Right cardiac atrium (tissue), 5 donors: ENCODE results near the gene BAX. TPM values are rescaled to one million over a fixed set of nuclear protein-coding genes. Genes with fewer than 3 reads are reported as not detected.
"Not testable (repeated sequence)": the region's sequence is repeated elsewhere in the genome, so short reads cannot be mapped to it uniquely, and the experiment has no call there.

Source experiments
- ATAC-seq, 2 donors: fragments of 200-7000 bp; cut with Tn5 transposase; one replicate each; pipeline versions ENCODE4 v1.8.0 to v1.9.1; 2020; ENCODE audit warnings: moderate library complexity in 2 of 2, mild to moderate bottlenecking in 1 of 2
- DNase-seq, 3 donors: peaks; one replicate each; pipeline ENCODE4 v3.0.0-alpha.2; 2020
- H3K27ac ChIP-seq: one replicate; pipeline ENCODE4 v1.5.1; 2013; ENCODE audit warnings: mild to moderate bottlenecking, low read length, control low read depth, moderate library complexity
- H3K27me3 ChIP-seq: one replicate; pipeline ENCODE4 v1.6.1; 2013; ENCODE audit not compliant: control insufficient read depth, insufficient read depth
- H3K4me1 ChIP-seq: one replicate; pipeline ENCODE4 v1.6.1; 2013; ENCODE audit warnings: low read length; ENCODE audit not compliant: control insufficient read depth, insufficient read depth
- H3K4me3 ChIP-seq: one replicate; pipeline ENCODE4 v1.5.1; 2013; ENCODE audit warnings: low read length, control low read depth
- H3K9me3 ChIP-seq: one replicate; pipeline ENCODE4 v1.6.1; 2013; ENCODE audit warnings: low read length; ENCODE audit not compliant: control insufficient read depth
- WGBS: extraction: QIAGEN DNeasy Blood & Tissue Kit; methylation state at CpG from one replicate; pipeline ENCODE4 v1.1.7; 2013; 5-methylcytosine and 5-hydroxymethylcytosine counted together
- intact Hi-C, 4 donors: fragments of 100-400 bp; cut with DNase I; formaldehyde crosslinking; loops; one replicate each; pipeline versions ENCODE4 v1.11.0 to v1.14.0; 2022 to 2023
- polyA plus RNA-seq: library from polyadenylated mRNA; stranded (reverse); fragments of 200-250 nt; gene quantifications from one replicate; pipeline ENCODE4 v1.2.3, GENCODE V29; 2013
- total RNA-seq, 4 donors: library from RNA; stranded (reverse); fragmentation: NEBNext Ultra II Directional; extraction: Animal tissue kit (Norgen Biotek cat#: 25700); gene quantifications; one replicate each; pipeline ENCODE4 v1.2.1, GENCODE V29; 2021
- donor health status: healthy with polysubstance abuse.
- donor health status: DM: no; HTN: yes; CAD: no.
- donor health status: DM: no; HTN: no; CAD: no.
- donor health status: DM: no; HTN: yes; CAD: no; lungs with severe emphysema.
- donor health status: DM: yes; HTN: yes; CAD: no.

The BAX gene
- total and polyA plus RNA-seq, 5 donors, result 23.8 to 34.6 (median 26.6) TPM

- no peak overlapping the region for H3K4me3 ChIP-seq
- intact Hi-C loops, result no loop called here
- DNase-seq (peak in 1 of 3 donors; percentile 46), ATAC-seq (no peak)
- H3K27me3 ChIP-seq, result no peaks in the 10 kb centered on the region
- no peaks in the 10 kb centered on the region for H3K4me1 ChIP-seq
- no peaks in the 10 kb centered on the region for H3K9me3 ChIP-seq
- WGBS, result 83% methylated on average over 18 of the region's 18 CpGs
- no peak overlapping the region for H3K27ac ChIP-seq
Observed at GRCh38 chr19:48918801-48919247, 35.9 kb upstream of the BAX start.

GRCh38 chr19:48919271-48919670, 35.4 kb upstream of the BAX start:
- H3K4me3 ChIP-seq, H3K27ac ChIP-seq, intact Hi-C loops, H3K27me3 ChIP-seq, ATAC-seq, H3K9me3 ChIP-seq, H3K4me1 ChIP-seq: not testable (repeated sequence)
- WGBS, result 92% methylated on average over 8 of the region's 8 CpGs
- DNase-seq, result peak in 1 of 3 donors; percentile 6

GRCh38 chr19:48920949-48921348, 33.7 kb upstream of the BAX start:
- intact Hi-C loops, result no loop called here
- no peak overlapping the region for H3K27ac ChIP-seq
- no peak overlapping the region for H3K4me3 ChIP-seq
- H3K4me1 ChIP-seq, result no peaks in the 10 kb centered on the region
- peak; percentile 2 to 10 for ATAC-seq
- DNase-seq, result peak in 1 of 3 donors; percentile 46
- H3K27me3 ChIP-seq, result no peaks in the 10 kb centered on the region
- no peaks in the 10 kb centered on the region for H3K9me3 ChIP-seq
- WGBS, result 88% methylated on average over 10 of the region's 10 CpGs

GRCh38 chr19:48921721-48922500, 32.8 kb upstream of the BAX start:
- DNase-seq, result peak in 1 of 3 donors; percentile 54
- Histone ChIP-seq H3K9me3 (no peaks in the 10 kb centered on the region), H3K4me3 (no peak overlapping the region), H3K27me3 (no peaks in the 10 kb centered on the region), H3K27ac (no peak overlapping the region), H3K4me1 (peaks cover 1% of the 10 kb centered on the region)
- no peak for ATAC-seq
- 92% methylated on average over 12 of the region's 12 CpGs for WGBS
- intact Hi-C loops, result no loop called here

- ATAC-seq (peak in 1 of 2 donors; percentile 4), DNase-seq (peak in 1 of 3 donors; percentile 52)
- Histone ChIP-seq H3K27me3 (no peaks in the 10 kb centered on the region), H3K4me3 (no peak overlapping the region), H3K27ac (no peak overlapping the region), H3K4me1 (peaks cover 2% of the 10 kb centered on the region), H3K9me3 (no peaks in the 10 kb centered on the region)
- intact Hi-C loops, result no loop called here
- WGBS, result 81% methylated on average over 18 of the region's 18 CpGs
Observed at GRCh38 chr19:48922548-48923490, 31.9 kb upstream of the BAX start.

GRCh38 chr19:48925240-48925843, 29.3 kb upstream of the BAX start:
- Histone ChIP-seq H3K9me3 (no peaks in the 10 kb centered on the region), H3K4me3 (no peak overlapping the region), H3K27me3 (no peaks in the 10 kb centered on the region), H3K4me1 (peaks cover 2% of the 10 kb centered on the region), H3K27ac (no peak overlapping the region)
- WGBS, result 86% methylated on average over 11 of the region's 11 CpGs
- intact Hi-C loops, result no loop called here
- DNase-seq (peak in 1 of 3 donors; percentile 33), ATAC-seq (no peak)

- peak in 1 of 3 donors; percentile 8 for DNase-seq
- H3K4me3 ChIP-seq, ATAC-seq, intact Hi-C loops, H3K9me3 ChIP-seq, H3K4me1 ChIP-seq, H3K27me3 ChIP-seq, H3K27ac ChIP-seq: not testable (repeated sequence)
- WGBS, result 82% methylated on average over 8 of the region's 8 CpGs
Observed at GRCh38 chr19:48925890-48926289, 28.8 kb upstream of the BAX start.

GRCh38 chr19:48926909-48927308, 27.8 kb upstream of the BAX start:
- Histone ChIP-seq H3K9me3 (no peaks in the 10 kb centered on the region), H3K27me3 (no peaks in the 10 kb centered on the region), H3K4me1 (peaks cover 2% of the 10 kb centered on the region), H3K27ac (no peak overlapping the region), H3K4me3 (no peak overlapping the region)
- WGBS, result 8% methylated on average over 10 of the region's 10 CpGs
- DNase-seq (peak in 2 of 3 donors; percentile 50 to 58), ATAC-seq (peak; percentile 35 to 64)
- intact Hi-C loops, result no loop called here

GRCh38 chr19:48927692-48928091, 27.0 kb upstream of the BAX start:
- H3K9me3 ChIP-seq, ATAC-seq, H3K27ac ChIP-seq, H3K4me1 ChIP-seq, H3K4me3 ChIP-seq, H3K27me3 ChIP-seq, intact Hi-C loops: not testable (repeated sequence)
- 83% methylated on average over 17 of the region's 17 CpGs for WGBS
- peak in 1 of 3 donors; percentile 16 for DNase-seq

GRCh38 chr19:48928164-48929025, 26.3 kb upstream of the BAX start:
- H3K27me3 ChIP-seq, result no peaks in the 10 kb centered on the region
- WGBS, result 79% methylated on average over 15 of the region's 15 CpGs
- intact Hi-C loops, result no loop called here
- H3K27ac ChIP-seq, result no peak overlapping the region
- no peak overlapping the region for H3K4me3 ChIP-seq
- H3K9me3 ChIP-seq, result no peaks in the 10 kb centered on the region
- ATAC-seq, result no peak
- DNase-seq, result peak in 1 of 3 donors; percentile 13
- H3K4me1 ChIP-seq, result peaks cover 2% of the 10 kb centered on the region
